Fibroblast of peridontal ligament (primary cell): Measurements from ENCODE around the gene CDYL.
A peak's percentile ranks its signal among the peaks of the same experiment; 100 is the strongest.

ENCODE experiments used
- DNase-seq: peaks from one replicate; pipeline ENCODE4 v3.0.0-alpha.2; 2010; ENCODE audit errors: extremely low read depth

CDYL gene

DNA sequence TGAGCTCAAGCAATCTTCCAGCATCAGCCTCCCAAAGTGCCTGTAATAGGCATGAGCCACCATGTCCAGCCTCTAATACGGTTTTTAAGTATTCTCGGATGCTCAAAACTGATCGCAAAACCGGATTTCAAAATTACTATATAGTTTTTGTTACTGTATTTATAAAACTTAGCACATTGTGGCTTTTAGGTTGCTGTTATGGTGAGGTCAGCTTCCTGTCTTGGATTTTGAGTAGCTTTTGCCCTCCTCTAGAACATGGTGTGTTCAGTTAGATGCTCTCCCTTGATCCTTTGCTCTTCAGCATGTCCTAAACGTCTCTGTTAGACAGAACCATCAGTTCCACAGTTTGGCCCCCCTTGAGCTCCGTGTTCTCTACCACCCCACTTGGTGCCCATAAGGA, 131.4 kb downstream of the CDYL start:
- DNase-seq = no peak

GRCh38 chr6:4908062-4908461, 131.9 kb downstream of the CDYL start:
- DNase-seq = no peak

DNA sequence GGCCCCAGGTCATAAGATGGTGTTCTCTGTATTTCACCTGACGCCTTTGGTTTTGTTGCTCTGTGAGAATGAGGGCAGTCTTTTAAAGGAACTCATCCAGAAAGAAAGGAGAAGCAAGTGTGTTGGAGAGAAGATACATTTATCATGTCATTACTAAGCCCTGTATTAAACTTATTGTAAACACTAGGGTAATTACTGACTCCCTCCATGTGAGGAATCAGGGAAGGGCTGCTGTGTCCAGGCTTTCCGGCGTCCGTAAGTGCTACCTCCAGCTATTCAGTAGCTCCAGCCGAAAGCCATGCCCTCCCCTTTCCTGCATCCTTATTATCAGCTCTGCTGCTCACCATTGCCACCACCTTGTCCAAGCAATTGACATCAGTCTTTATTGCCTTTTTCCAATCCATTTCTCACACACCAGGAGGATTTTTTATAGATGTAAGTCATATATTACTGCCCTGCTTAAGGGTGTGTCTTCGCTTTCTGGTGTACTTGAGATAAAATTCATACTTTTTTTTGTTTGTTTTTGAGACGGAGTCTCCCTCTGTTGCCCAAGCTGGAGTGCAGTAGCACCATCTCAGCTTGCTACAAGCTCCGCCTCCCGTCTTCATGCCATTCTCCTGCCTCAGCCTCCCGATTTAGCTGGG, 133.0 kb downstream of the CDYL start:
- no peak for DNase-seq

DNA sequence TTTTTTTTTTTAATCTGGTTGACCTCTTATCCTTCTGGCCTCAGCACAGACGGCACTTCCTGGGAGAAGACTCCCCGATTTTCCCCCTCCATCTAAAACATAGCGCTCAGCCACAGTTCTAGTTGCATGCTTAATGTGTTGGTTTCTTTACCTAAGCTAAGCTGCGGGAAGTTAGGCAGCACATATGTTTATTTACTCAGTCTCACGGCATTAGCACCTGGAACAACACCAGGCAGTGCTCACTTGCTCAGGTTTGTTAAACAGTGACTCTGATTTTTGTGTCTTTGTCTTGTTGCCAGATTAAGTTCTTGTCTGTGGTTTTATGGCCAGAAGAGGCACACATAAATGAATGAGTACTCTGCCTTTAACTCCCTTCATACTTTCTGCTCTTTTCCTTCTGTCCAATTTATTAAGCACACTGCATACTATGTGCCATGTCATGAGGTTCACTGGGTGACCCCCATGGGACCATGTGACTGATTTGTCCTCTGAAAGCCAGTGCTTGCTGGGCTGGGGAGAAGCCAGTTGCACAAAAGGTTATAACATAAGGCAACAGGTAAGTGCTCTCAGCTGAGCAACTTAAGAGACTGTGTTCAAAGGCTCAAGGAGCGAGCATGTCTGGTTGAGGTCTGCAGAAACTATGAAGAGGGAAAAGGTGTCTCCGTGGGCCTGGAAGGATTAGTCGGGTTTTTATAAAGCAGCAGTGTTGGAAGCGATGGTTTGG, 134.0 kb downstream of the CDYL start:
- DNase-seq = no peak

GRCh38 chr6:4912559-4912958, 136.4 kb downstream of the CDYL start:
- DNase-seq = no peak

GRCh38 chr6:4913705-4914419, 137.7 kb downstream of the CDYL start:
- DNase-seq = no peak

DNA sequence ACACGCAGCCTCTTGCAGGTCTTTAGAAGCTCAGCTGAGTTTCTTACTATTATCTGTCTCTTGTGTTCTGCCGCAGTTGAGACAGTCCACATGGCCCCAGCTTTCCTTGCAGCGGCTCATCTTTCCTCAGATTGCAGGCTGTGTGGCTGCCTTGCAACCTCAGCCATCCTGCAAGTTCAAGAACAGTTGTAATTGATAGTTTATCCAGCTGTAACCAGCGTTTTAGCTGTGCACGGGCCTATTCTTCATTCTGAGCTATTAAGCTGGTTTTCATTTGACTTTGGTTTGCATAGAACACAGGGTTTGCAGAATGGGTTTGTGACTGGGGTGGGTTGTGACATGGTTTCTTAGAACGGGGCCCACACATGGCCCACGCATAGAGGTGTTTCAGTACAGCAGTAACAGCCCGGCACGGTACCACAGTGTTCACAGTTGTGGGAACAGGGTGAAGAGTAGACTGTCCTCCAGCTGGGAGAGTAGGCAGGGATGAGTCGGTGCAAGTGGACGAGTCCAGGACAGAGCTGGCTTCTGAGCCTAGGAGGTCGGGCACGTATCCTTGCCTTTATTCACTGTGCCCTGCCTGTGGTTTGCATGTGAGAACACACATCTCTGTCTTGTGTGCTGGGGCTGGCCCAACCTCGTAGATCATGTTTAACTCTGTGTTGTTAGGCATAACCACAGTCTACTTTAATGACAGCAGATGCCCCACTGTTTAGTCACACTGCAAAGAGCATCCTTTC, 138.4 kb downstream of the CDYL start:
- DNase-seq = peak; percentile 61

- DNase-seq = no peak
These were observed 140.9 kb downstream of the CDYL start for GRCh38 chr6:4916954-4917561.

DNA sequence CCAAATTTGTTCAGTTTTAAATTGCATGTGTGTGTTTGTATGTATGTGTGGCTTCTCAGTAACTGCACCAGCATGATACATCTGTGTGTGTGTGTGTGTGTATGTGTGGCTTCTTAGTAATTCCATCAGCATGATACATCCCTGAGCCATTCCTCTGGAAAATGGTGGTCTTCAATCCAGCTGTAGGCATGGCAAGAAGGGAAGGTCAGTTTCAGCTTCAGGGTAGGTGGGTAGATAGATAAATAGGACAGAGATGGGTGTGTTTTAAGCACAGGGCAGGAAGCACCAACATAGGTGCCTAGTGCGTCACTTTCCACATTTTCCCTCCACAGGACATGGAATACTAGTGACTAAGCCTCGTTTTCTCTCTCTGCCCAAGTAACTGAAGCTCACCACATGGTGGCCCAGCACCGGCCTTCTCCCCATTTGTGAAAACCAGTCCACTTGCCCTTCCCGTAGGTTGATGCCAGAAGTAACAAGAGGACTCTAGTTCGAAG, 144.8 kb downstream of the CDYL start:
- DNase-seq = peak; percentile 12

- no peak for DNase-seq
These were observed 146.4 kb downstream of the CDYL start for GRCh38 chr6:4922488-4923037.

GRCh38 chr6:4923081-4923480, 146.9 kb downstream of the CDYL start:
- no peak for DNase-seq

GRCh38 chr6:4924661-4925271, 148.6 kb downstream of the CDYL start:
- DNase-seq = no peak

DNA sequence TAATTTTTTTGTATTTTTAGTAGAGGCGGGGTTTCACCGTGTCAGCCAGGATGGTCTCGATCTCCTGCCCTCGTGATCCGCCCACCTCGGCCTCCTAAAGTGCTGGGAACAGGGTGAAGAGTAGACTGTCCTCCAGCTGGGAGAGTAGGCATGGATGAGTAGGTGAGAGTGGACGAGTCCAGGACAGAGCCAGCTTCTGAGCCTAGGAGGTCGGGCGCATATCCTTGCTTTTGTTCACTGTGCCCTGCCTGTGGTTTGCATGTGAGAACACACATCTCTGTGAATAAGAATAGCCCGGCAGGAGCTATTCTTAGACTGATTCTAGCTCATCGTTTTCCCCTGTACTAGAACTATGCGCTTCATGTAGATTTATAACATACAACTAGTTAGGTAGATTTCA, 149.4 kb downstream of the CDYL start:
- no peak for DNase-seq

DNA sequence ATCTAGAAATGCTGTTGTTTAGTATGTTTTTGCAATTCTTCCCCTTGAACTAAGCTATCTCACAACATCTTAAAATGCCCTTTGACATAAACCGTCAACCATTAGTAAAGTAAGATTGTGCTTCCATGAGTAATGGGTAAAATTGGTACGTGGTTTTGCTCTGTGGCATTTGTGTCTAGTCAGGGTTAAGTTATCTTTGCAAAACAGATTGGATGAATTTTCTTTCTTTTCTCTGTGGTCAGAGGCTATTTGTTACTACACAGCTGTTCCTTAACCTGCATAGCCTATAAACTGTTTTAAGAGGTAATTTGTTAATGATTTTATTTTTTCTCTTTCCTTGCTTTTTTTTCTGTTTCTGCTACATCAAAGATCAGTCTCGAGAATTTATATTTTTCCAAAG, 152.2 kb downstream of the CDYL start:
- DNase-seq = peak; percentile 74

DNA sequence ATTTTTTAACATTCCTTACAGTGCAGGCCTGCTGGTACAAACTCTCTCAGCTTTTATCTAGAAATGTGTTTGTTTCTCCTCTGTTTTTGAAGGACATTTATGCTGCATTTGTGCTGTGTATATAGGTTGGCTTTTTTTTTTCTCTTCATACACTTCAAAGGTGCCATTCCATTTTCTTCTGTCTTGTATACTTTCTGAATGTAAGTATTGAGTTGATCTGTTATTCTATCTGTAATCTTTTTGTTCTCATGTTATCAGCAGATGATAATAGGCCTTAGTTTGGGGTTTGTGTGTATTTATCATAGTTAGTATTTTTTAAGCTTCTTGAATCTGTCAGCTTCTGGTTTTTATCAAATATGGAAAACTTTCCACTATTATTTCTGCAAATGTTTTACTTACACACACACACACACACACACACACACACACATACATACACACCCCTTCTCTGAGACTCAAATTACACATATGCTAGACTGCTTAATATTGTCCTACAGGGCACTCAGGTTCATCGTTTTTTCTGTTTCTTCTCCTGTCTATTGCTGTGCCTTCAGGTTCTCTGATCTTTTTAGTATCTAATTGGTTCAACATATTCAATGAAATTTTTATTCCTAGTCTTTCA, 153.0 kb downstream of the CDYL start:
- DNase-seq = peak; percentile 33

DNA sequence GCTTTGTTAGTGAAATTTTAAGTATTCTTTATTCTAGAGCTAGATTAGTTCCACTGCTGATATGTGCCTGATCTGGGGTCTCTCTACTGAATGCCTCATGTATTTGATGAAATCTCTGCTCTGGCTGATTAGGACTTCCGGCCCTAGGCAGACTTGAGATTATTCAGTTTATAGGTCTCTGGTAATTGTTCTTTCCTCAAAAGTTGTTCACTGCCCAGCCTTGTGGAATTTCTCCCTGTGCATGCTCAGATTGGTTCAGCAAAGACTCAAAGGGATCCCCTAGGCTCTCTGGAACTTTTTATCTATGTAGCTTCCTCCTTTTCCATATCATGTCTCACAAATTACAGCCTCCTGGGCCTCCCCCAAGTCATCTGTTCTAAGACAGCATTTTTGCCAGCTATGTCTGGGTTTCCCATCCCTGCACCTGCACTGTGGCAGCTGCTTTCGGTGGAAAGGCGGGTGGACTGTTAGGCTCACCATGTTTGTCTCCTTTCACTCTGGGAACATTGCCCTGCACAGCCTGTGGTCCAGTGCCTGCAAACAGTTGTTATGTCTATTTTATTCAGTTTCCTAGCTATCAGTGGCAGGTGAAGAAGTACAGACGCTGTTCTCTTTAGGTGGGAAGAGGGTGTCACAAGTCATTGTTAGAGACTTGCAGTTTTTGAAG, 154.0 kb downstream of the CDYL start:
- DNase-seq = no peak

- DNase-seq = no peak
These were observed 155.5 kb downstream of the CDYL start for GRCh38 chr6:4931530-4932227.

GRCh38 chr6:4932228-4932903, 156.2 kb downstream of the CDYL start:
- DNase-seq = no peak

GRCh38 chr6:4935486-4935885, 159.3 kb downstream of the CDYL start:
- DNase-seq = no peak
